Left cardiac atrium (tissue), 4 donors: ENCODE results near the gene GAMT. TPM values are rescaled to one million over a fixed set of nuclear protein-coding genes. Genes with fewer than 3 reads are reported as not detected.

ENCODE experiments used
- ATAC-seq, 2 donors: fragments of 200-7000 bp; cut with Tn5 transposase; one replicate each; pipeline ENCODE4 v1.9.1; 2020; ENCODE audit warnings: mild to moderate bottlenecking in 2 of 2, moderate library complexity in 2 of 2
- DNase-seq: peaks from one replicate; pipeline ENCODE4 v3.0.0-alpha.2; 2020
- intact Hi-C, 2 donors: fragments of 100-400 bp; cut with DNase I; formaldehyde crosslinking; loops; one replicate each; pipeline versions ENCODE4 v1.14.1 to v1.15.1; 2022 to 2023
- total RNA-seq, 2 donors: library from RNA; stranded (reverse); fragmentation: NEBNext Ultra II Directional; extraction: Animal tissue kit (Norgen Biotek cat#: 25700); gene quantifications; one replicate each; pipeline ENCODE4 v1.2.1, GENCODE V29; 2021
- donor health status: DM: no; HTN: yes; CAD: no.
- donor health status: DM: no; HTN: yes; CAD: no; lungs with severe emphysema.
- donor health status: DM: yes; HTN: yes; CAD: no.
- donor health status: Dilated cardiomyopathy.

Gene GAMT
- total RNA-seq, 2 donors from 2014 or later = 36.0 to 48.1 TPM

DNA sequence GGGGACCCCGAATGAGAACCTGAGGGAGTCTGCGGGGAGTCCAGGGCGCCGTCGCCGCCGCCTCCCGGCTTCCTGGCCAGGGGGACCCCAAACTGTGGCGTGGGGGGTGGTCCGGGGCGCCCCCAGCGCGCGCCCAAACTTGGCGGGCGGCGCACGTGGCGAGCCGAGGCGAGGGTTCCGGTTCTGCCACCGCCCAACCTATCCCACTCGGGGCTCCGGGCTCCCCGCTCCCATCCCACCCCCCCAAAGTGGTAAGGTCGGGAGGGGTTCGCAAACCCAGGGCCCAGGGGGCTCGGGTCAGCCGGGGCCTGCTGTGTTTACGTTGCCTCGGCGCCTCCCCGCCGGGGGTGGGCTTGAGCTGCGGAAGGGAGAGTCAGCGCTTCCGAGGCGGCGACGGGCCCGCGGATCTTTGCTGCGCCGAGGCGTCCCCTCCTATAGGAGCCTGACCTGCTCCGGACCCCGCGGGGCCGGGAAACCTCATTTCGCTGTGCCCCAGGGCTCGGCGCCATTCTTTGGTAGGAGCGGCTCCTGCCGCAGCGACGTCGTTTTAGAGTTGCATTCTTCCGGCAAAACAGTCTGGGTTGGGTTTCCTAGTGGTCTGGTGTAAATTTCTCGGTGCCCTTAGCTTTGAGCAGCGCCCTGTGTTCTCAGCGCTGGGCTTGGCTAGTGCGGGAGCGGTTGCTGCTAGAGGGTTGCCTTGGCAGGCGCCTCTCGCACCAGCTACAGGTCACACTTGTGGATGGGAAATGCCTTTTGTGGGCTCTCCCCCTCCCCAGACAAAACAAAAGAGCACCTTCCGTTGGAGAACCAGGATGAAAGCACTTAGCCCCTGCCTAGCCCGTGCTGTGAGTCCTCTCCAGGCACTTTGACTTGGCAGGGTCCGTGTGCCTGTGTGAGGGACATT is 7.2 kb upstream of the GAMT start:
- intact Hi-C loops = loop anchor here in 1 of 2 donors (10.0 kb wide), 1 partner anchor 134 kb away; the partner anchor contains the start of gene FAM174C
- DNase-seq (peak; percentile 77), ATAC-seq (peak; percentile 1 to 20)

DNA sequence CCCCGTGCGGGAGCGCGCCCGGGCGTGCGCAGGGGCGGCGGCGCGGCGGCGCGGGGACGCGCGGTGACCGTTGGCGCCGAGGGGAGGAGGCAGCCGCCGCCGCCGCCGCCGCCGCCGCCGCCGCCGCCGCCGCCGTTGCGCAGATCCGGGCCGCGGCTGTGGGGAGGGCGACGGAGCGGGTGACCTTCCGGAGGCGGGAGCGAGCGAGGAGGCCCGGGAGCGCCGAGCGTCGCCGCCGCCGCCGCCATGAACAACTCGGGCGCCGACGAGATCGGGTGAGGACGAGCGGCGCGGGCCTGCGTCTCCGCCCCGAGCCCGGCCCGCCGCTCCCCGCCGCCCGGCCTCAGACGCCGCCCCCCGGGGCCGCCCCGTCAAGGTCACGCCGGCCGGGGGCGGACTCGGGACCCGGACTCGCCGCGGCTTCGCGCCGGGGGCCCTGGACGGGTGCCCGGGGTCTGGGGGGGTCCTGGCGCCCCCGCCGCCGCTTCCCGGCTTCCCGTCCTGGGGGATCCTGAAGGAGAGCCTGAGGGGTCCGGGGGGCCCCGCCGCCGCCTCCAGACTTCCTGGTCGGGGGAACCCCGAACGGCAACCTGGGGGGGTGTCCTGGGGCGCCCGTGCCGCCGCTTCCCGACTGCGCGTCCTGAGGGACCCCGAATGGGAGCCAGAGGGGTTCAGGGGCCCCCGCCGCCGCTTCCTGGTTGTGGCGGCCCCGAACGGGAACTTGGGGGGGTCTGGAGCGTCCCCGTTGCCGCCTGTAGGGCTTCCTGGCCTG is 6.4 kb upstream of the GAMT start, which contains the start of gene DAZAP1:
TSS of gene DAZAP1 (plus strand) at position 59 of the 772 bp plus-strand sequence. CDS start at position 247, 188 bp downstream.
- ATAC-seq = peak; percentile 2 to 6
- intact Hi-C loops = loop anchor here in 1 of 2 donors (10.0 kb wide), 1 partner anchor 133 kb away; the partner anchor contains the start of gene FAM174C
- no peak for DNase-seq

- DNase-seq (peak; percentile 99), ATAC-seq (peak; percentile 89 to 91)
- intact Hi-C loops = loop anchor here in 1 of 2 donors (10.0 kb wide), 1 partner anchor 132 kb away; the partner anchor contains the start of gene FAM174C
Observed at GRCh38 chr19:1406774-1407527, 5.6 kb upstream of the GAMT start.

GRCh38 chr19:1402411-1403070 is 1.2 kb upstream of the GAMT start:
- no peak for DNase-seq
- ATAC-seq = no peak
- intact Hi-C loops = loop anchor here in 1 of 2 donors (10.0 kb wide), 1 partner anchor 128 kb away; the partner anchor contains the start of gene FAM174C

GRCh38 chr19:1401889-1402217 is 511 bp upstream of the GAMT start:
- intact Hi-C loops = loop anchor here in 1 of 2 donors (10.0 kb wide), 1 partner anchor 127 kb away; the partner anchor contains the start of gene FAM174C
- ATAC-seq (no peak), DNase-seq (no peak)

GRCh38 chr19:1400281-1401137 is 833 bp downstream of the GAMT start:
- DNase-seq = peak; percentile 65
- peak; percentile 73 to 80 for ATAC-seq
- intact Hi-C loops = loop anchor here in 1 of 2 donors (10.0 kb wide), 1 partner anchor 126 kb away; the partner anchor contains the start of gene FAM174C

DNA sequence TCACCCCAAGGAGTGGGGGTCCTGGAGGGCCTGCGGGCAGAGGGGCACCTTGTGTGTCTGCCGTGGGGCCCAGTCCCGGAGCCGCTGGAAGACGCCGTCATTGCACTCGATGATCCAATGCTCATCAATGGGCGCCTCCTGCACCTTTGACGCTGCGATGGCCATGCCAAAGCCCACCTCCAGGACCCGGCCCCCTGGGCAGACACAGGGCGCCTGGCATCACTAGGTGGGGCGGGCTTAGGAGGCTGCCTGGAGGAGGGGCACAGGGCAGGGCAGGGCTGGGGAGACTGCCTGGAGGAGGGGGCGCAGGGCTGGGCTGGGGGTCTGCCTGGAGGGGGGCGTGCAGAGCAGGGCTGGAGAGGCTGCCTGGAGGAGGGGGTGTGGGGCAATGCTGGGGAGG is 1.6 kb downstream of the GAMT start:
- no peak for ATAC-seq
- no peak for DNase-seq
- intact Hi-C loops = loop anchor here in 1 of 2 donors (10.0 kb wide), 1 partner anchor 125 kb away; the partner anchor contains the start of gene FAM174C

DNA sequence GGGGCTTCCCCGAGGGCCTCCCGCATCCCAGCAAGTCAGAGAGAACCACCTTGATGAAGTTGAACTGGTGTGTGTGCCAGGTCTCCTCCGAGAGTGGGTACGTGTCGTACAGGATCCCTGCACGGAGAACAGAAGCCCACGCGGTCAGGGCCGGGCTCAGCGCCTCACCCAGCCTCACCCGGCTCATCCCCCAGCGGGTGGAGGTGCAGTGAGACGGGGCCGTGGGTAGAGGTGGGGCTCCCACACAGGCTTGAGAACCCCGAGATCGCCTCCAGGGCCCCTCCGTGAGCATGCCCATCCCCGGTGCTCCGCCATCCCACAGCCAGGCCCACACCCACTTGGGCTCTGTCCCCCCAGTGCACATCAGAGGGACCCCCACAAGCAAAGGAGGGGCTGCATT is 2.3 kb downstream of the GAMT start:
- intact Hi-C loops = no loop called here
- DNase-seq = no peak
- ATAC-seq = no peak

GRCh38 chr19:1397838-1398237 is 3.5 kb downstream of the GAMT start:
- ATAC-seq = no peak
- intact Hi-C loops = no loop called here
- DNase-seq = no peak

GRCh38 chr19:1396768-1397679 is 4.3 kb downstream of the GAMT start:
- intact Hi-C loops = no loop called here
- no peak for ATAC-seq
- no peak for DNase-seq

GRCh38 chr19:1396019-1396767 is 5.1 kb downstream of the GAMT start:
- intact Hi-C loops = no loop called here
- DNase-seq (no peak), ATAC-seq (peak in 1 of 2 donors; percentile 33)

GRCh38 chr19:1395194-1396018 is 5.9 kb downstream of the GAMT start:
- peak in 1 of 2 donors; percentile 8 for ATAC-seq
- intact Hi-C loops = no loop called here

DNA sequence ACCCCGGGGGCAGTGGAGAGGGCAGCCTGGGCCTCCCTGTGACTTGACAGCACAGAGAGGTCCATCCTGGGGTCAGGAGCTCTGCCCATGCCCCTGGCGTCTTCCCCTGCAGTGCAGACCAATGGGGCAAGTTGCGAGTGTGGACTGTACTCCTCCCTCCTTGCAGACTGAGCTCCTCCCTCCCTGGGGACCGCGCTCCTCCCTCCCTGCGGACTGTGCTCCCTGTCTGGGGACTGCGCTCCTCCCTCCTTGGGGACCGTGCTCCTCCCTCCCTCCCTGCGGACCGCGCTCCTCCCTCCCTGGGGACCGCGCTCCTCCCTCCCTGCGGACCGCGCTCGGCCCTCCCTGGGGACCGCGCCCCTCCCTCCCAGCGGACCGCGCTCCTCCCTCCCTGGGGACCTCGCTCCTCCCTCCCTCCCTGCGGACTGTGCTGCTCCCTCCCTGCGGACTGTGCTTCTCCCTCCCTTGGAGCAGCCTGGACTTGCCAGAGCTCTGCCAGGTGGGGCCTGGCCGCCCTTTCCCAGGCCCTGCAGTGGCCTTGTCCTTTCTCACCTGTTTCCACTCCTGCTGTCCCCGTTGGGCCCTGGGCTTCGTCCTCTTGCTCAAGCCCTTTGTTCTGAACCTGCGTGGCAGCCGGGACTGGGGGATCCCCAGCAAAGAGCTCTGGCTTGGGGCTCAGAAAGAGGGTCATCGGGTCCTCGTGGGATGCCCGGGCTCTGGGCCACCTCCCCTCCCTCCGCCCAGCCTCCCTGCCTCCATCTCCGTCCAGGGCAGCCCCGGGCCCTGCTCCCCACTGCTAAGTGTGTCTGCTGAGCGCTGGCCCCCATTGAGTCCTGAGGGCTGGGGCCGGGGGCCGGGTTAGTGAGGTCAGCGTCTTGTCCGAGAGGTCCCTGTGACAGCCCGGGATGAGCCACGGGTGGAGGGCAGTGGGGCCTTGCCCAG is 6.8 kb downstream of the GAMT start:
- peak in 1 of 2 donors; percentile 5 for ATAC-seq
- no peak for DNase-seq
- intact Hi-C loops = no loop called here

More at GRCh38 chr19:1395194-1396018, 5.9 kb downstream of the GAMT start:
- DNase-seq = no peak

GRCh38 chr19:1393841-1394240 is 7.5 kb downstream of the GAMT start:
- DNase-seq (no peak), ATAC-seq (no peak)
- intact Hi-C loops = no loop called here
